ENCODE measurements around the gene MRPS21. TPM values are rescaled to one million over a fixed set of nuclear protein-coding genes. Genes with fewer than 3 reads are reported as not detected.

Gene MRPS21
- total RNA-seq, 1 donor from 2014 or later = 65.0 TPM

DNA sequence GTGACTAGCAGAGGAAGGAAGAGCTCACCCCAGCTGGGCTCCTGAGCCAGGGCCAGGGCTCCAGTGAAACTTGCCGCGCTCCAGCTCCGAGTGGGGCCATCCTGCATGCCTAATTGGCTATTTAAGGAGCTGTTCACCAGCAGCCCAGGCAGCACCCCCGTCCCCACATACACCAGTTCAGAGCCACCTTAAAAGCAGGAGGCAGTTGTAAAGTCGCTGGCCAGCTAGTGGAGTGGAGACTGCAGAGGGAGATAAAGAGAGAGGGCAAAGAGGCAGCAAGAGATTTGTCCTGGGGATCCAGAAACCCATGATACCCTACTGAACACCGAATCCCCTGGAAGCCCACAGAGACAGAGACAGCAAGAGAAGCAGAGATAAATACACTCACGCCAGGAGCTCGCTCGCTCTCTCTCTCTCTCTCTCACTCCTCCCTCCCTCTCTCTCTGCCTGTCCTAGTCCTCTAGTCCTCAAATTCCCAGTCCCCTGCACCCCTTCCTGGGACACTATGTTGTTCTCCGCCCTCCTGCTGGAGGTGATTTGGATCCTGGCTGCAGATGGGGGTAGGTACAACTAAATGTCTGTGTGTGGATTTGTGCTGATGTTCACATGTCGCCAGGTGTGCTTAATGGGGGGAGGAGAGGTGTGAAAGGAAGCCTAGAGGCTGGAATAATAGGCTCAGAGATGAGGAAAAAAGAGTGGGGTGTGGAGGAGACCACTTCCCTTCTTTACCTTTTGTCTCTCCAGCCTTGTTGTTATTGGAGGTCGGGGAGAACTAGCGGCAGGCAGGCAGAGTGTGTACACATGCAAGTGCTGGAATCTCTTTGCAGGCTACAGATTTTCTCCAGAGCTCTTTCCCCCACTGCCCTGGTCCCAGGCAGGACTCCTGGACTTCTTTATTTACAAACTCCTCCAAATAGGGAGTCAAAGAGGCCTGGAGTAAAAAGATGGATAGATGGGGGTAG is 35.8 kb upstream of the MRPS21 start, which contains the start of gene CA14:
CA14 (plus strand) TSS at position 151 of the 962 bp plus-strand sequence; CDS start at position 506, 355 bp downstream.
- Histone ChIP-seq H3K4me3 (ENCODE audit: insufficient read depth, low read depth, low read length) (peak within 1 kb of the TSS; percentile 35), H3K79me2 (ENCODE audit: insufficient read depth, low read length) (no peaks in the 10 kb centered on the region), H2AFZ (ENCODE audit: low read depth, low read length) (peak within 1 kb of the TSS; percentile 70), H3K36me3 (ENCODE audit: insufficient read depth, low read length) (no peaks in the 10 kb centered on the region), H3K9ac (ENCODE audit: low read length) (no peak within 1 kb of the TSS), H3K4me1 (ENCODE audit: insufficient read depth, low read length) (peaks cover 22% of the 10 kb centered on the region), H3K27ac (ENCODE audit: low read depth, low read length) (no peak within 1 kb of the TSS), H3K27me3 (ENCODE audit: insufficient read depth, low read length) (peaks cover 28% of the 10 kb centered on the region), H3K9me3 (ENCODE audit: insufficient read depth, low read depth, low read length) (no peaks in the 10 kb centered on the region), H3K4me2 (ENCODE audit: low read length) (peak within 1 kb of the TSS; percentile 80), H4K20me1 (ENCODE audit: insufficient read depth, low read length) (no peaks in the 10 kb centered on the region)
- DNase-seq (ENCODE audit: low read depth) (no peak), FAIRE-seq (no peak)
- Mint-ChIP-seq H3K9me3 (ENCODE audit: unreplicated experiment) (no peaks in the 10 kb centered on the region), H3K27ac (ENCODE audit: unreplicated experiment) (peak within 1 kb of the TSS; percentile 53), H3K27me3 (ENCODE audit: low read depth, unreplicated experiment) (no peaks in the 10 kb centered on the region), H3K4me3 (ENCODE audit: unreplicated experiment) (peak within 1 kb of the TSS; percentile 66), H3K4me1 (ENCODE audit: low read depth, unreplicated experiment) (peaks cover 49% of the 10 kb centered on the region), H3K36me3 (ENCODE audit: low read depth, unreplicated experiment) (no peaks in the 10 kb centered on the region)
- TF ChIP-seq, protein P1, sequence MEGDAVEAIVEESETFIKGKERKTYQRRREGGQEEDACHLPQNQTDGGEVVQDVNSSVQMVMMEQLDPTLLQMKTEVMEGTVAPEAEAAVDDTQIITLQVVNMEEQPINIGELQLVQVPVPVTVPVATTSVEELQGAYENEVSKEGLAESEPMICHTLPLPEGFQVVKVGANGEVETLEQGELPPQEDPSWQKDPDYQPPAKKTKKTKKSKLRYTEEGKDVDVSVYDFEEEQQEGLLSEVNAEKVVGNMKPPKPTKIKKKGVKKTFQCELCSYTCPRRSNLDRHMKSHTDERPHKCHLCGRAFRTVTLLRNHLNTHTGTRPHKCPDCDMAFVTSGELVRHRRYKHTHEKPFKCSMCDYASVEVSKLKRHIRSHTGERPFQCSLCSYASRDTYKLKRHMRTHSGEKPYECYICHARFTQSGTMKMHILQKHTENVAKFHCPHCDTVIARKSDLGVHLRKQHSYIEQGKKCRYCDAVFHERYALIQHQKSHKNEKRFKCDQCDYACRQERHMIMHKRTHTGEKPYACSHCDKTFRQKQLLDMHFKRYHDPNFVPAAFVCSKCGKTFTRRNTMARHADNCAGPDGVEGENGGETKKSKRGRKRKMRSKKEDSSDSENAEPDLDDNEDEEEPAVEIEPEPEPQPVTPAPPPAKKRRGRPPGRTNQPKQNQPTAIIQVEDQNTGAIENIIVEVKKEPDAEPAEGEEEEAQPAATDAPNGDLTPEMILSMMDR (IDR thresholded peaks at IDR 0.05; ENCODE audit: insufficient read depth, low read depth, low read length) = no peak
- no peak for TF ChIP-seq EZH2 (IDR thresholded peaks at IDR 0.05; ENCODE audit: insufficient read depth, low read length)

DNA sequence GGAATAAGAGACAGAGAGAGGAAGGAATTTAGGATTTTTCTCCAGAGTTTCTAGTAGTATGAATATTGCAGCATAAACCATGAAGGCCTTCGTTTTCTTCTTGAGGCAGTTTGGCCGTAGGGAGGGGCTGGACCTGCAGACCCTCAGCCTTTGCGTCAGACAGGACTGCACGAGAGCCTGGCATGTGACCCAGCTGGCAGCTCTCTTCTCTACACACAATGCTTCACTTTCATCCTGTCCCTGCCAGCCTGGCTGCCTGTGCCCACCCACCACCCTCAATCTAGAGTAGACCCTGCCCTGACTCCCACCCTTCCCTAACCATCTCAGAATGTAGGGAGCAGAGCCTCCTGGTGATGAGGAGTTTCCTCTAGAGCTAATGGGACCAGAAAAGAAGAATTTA is 34.4 kb upstream of the MRPS21 start:
- no peak for DNase-seq (ENCODE audit: low read depth)
- H3K27ac Mint-ChIP-seq (ENCODE audit: unreplicated experiment) = no peak overlapping the region
- no peaks in the 10 kb centered on the region for H3K36me3 Mint-ChIP-seq (ENCODE audit: low read depth, unreplicated experiment)
- Histone ChIP-seq H4K20me1 (ENCODE audit: insufficient read depth, low read length) (no peaks in the 10 kb centered on the region), H3K9me3 (ENCODE audit: insufficient read depth, low read depth, low read length) (no peaks in the 10 kb centered on the region), H3K4me2 (ENCODE audit: low read length) (no peak overlapping the region), H3K27me3 (ENCODE audit: insufficient read depth, low read length) (peaks cover 28% of the 10 kb centered on the region), H3K79me2 (ENCODE audit: insufficient read depth, low read length) (no peaks in the 10 kb centered on the region), H3K4me1 (ENCODE audit: insufficient read depth, low read length) (peaks cover 25% of the 10 kb centered on the region), H3K27ac (ENCODE audit: low read depth, low read length) (no peak overlapping the region), H3K36me3 (ENCODE audit: insufficient read depth, low read length) (no peaks in the 10 kb centered on the region), H3K4me3 (ENCODE audit: insufficient read depth, low read depth, low read length) (no peak overlapping the region), H2AFZ (ENCODE audit: low read depth, low read length) (no peak overlapping the region), H3K9ac (ENCODE audit: low read length) (no peak overlapping the region)
- no peak for FAIRE-seq
- peak overlapping the region; percentile 77 for H3K4me3 Mint-ChIP-seq (ENCODE audit: unreplicated experiment)
- peaks cover 49% of the 10 kb centered on the region for H3K4me1 Mint-ChIP-seq (ENCODE audit: low read depth, unreplicated experiment)
- H3K9me3 Mint-ChIP-seq (ENCODE audit: unreplicated experiment) = no peaks in the 10 kb centered on the region
- H3K27me3 Mint-ChIP-seq (ENCODE audit: low read depth, unreplicated experiment) = no peaks in the 10 kb centered on the region
- no peak for TF ChIP-seq EZH2 (IDR thresholded peaks at IDR 0.05; ENCODE audit: insufficient read depth, low read length)
- TF ChIP-seq, protein P1 (IDR thresholded peaks at IDR 0.05; ENCODE audit: insufficient read depth, low read depth, low read length) = no peak

All from astrocyte (in vitro differentiated cells and primary cell).